Fibroblast of lung (primary cell): ENCODE data around the gene C3AR1. TPM values are rescaled to one million over a fixed set of nuclear protein-coding genes. Genes with fewer than 3 reads are reported as not detected.

Experiments
- DNase-seq, 2 donors: peaks; one replicate each; pipeline versions ENCODE4 v3.0.0 to v3.0.0-alpha.2; 2010; ENCODE audit warnings: low read depth in 2 of 2
- H2AFZ ChIP-seq: 2 replicates; pipeline ENCODE4 v1.5.1; 2012; ENCODE audit warnings: low read length, control low read depth, inconsistent platforms
- H3K27ac ChIP-seq: 2 replicates; pipeline ENCODE4 v1.5.1; 2011; ENCODE audit warnings: low read length, control low read depth; ENCODE audit not compliant: insufficient read depth
- H3K27me3 ChIP-seq: 2 replicates; pipeline ENCODE4 v1.5.1; 2011; ENCODE audit warnings: mild to moderate bottlenecking, low read length; ENCODE audit not compliant: control insufficient read depth, insufficient read depth
- H3K36me3 ChIP-seq: 2 replicates; pipeline ENCODE4 v1.5.1; 2011; ENCODE audit warnings: low read length; ENCODE audit not compliant: control insufficient read depth, insufficient read depth
- H3K4me1 ChIP-seq: 2 replicates; pipeline ENCODE4 v1.5.1; 2011; ENCODE audit warnings: low read length; ENCODE audit not compliant: control insufficient read depth, insufficient read depth; ENCODE audit errors: extremely low read depth
- H3K4me2 ChIP-seq: 2 replicates; pipeline ENCODE4 v1.5.1; 2011; ENCODE audit warnings: low read length, control low read depth; ENCODE audit not compliant: insufficient read depth; ENCODE audit errors: extremely low read depth
- H3K4me3 ChIP-seq, 4 experiments: fragments of 200-600 bp in 1 of 4; sonication (generic) in 1 of 4; replicated peaks in 1 of 4; 2 replicates each; pipeline ENCODE4 v1.5.1; 2011 to 2016; ENCODE audit warnings: low read length in 4 of 4, low read depth in 3 of 4, mild to moderate bottlenecking in 3 of 4, control low read depth in 2 of 4, inconsistent platforms in 1 of 4, mixed read lengths in 1 of 4; ENCODE audit not compliant: insufficient read depth in 1 of 4; ENCODE audit errors: control extremely low read depth in 1 of 4
- H3K79me2 ChIP-seq: 2 replicates; pipeline ENCODE4 v1.5.1; 2012; ENCODE audit warnings: mild to moderate bottlenecking, low read length, inconsistent platforms; ENCODE audit not compliant: control insufficient read depth, insufficient read depth
- H3K9ac ChIP-seq: 2 replicates; pipeline ENCODE4 v1.5.1; 2011; ENCODE audit warnings: mild to moderate bottlenecking, low read length, control low read depth; ENCODE audit not compliant: insufficient read depth
- H3K9me3 ChIP-seq: 2 replicates; pipeline ENCODE4 v1.5.1; 2012; ENCODE audit warnings: low read depth, low read length; ENCODE audit not compliant: control insufficient read depth, insufficient read depth
- H4K20me1 ChIP-seq: 2 replicates; pipeline ENCODE4 v1.5.1; 2011; ENCODE audit warnings: low read length; ENCODE audit not compliant: control insufficient read depth, insufficient read depth; ENCODE audit errors: extremely low read depth
- CTCF ChIP-seq, 2 donors: IDR thresholded peaks in 1 of 2; conservative IDR thresholded peaks in 1 of 2; 1 replicate in 1 of 2; 2 replicates in 1 of 2; pipeline ENCODE4 v1.5.1; 2011 to 2012; ENCODE audit warnings: low read length in 2 of 2, control low read depth in 1 of 2, inconsistent platforms in 1 of 2, low read depth in 1 of 2, mild to moderate bottlenecking in 1 of 2
- EZH2 ChIP-seq: IDR thresholded peaks from 2 replicates; pipeline ENCODE4 v1.5.1; 2012; ENCODE audit warnings: low read length, control low read depth, mild to moderate bottlenecking; ENCODE audit errors: missing control alignments
- polyA plus RNA-seq, 2 donors: library from polyadenylated mRNA; depleted of rRNA in 1 of 2; stranded (reverse) in 1 of 2; unstranded in 1 of 2; fragments of >200 nt; gene quantifications; 2 replicates each; pipeline ENCODE4 v1.2.1, GENCODE V29; 2011 to 2012; ENCODE audit warnings: missing spikeins in 1 of 2
- total RNA-seq: library from RNA; depleted of rRNA; stranded (reverse); fragments of >200 nt; gene quantifications from 2 replicates; pipeline ENCODE4 v1.2.1, GENCODE V29; 2014

The C3AR1 gene
- total and polyA plus RNA-seq, 2 donors (not counting 1 experiment from before 2014, with no cell fraction given) = 0.17 to 0.37 TPM

- Histone ChIP-seq H3K4me2 (peak overlapping the region; percentile 84), H3K36me3 (peaks cover 4% of the 10 kb centered on the region), H3K27me3 (no peaks in the 10 kb centered on the region), H3K79me2 (peaks cover 67% of the 10 kb centered on the region), H2AFZ (no peak overlapping the region), H4K20me1 (no peaks in the 10 kb centered on the region), H3K4me3 (peak overlapping the region in 1 of 4 experiments; percentile 93), H3K9ac (no peak overlapping the region), H3K4me1 (peaks cover 21% of the 10 kb centered on the region), H3K9me3 (no peaks in the 10 kb centered on the region), H3K27ac (no peak overlapping the region)
- TF ChIP-seq EZH2 (no peak), CTCF (conservative IDR thresholded peaks at IDR 0.05 in 1 of 2, IDR thresholded peaks at IDR 0.05 in 1 of 2; ENCODE audit: low read depth in 1 of 2, low read length in 2 of 2) (no peak)
- peak in 1 of 2 donors; percentile 41 for DNase-seq
These were observed 30.6 kb downstream of the C3AR1 start for GRCh38 chr12:8035440-8036010.

GRCh38 chr12:8034802-8035201 is 31.4 kb downstream of the C3AR1 start:
- TF ChIP-seq EZH2 (no peak), CTCF (conservative IDR thresholded peaks at IDR 0.05 in 1 of 2, IDR thresholded peaks at IDR 0.05 in 1 of 2; ENCODE audit: low read depth in 1 of 2, low read length in 2 of 2) (no peak)
- no peak overlapping the region for H3K9ac ChIP-seq

GRCh38 chr12:8033153-8034044 is 32.8 kb downstream of the C3AR1 start:
- no peak for TF ChIP-seq CTCF (conservative IDR thresholded peaks at IDR 0.05 in 1 of 2, IDR thresholded peaks at IDR 0.05 in 1 of 2; ENCODE audit: low read depth in 1 of 2, low read length in 2 of 2)
- H4K20me1 ChIP-seq = no peaks in the 10 kb centered on the region
- H3K79me2 ChIP-seq = peaks cover 53% of the 10 kb centered on the region

More at GRCh38 chr12:8034802-8035201, 31.4 kb downstream of the C3AR1 start:
- peak overlapping the region; percentile 88 to 95 (median 90) for H3K4me3 ChIP-seq
- H3K79me2 ChIP-seq = peaks cover 66% of the 10 kb centered on the region
- peak in 1 of 2 donors; percentile 15 for DNase-seq
- no peak overlapping the region for H2AFZ ChIP-seq
- peaks cover 4% of the 10 kb centered on the region for H3K36me3 ChIP-seq
- peak overlapping the region; percentile 84 for H3K4me2 ChIP-seq
- peaks cover 21% of the 10 kb centered on the region for H3K4me1 ChIP-seq
- no peaks in the 10 kb centered on the region for H4K20me1 ChIP-seq
- H3K27me3 ChIP-seq = no peaks in the 10 kb centered on the region
- H3K27ac ChIP-seq = no peak overlapping the region
- no peaks in the 10 kb centered on the region for H3K9me3 ChIP-seq

More at GRCh38 chr12:8033153-8034044, 32.8 kb downstream of the C3AR1 start:
- peak overlapping the region; percentile 88 to 95 (median 90) for H3K4me3 ChIP-seq
- peaks cover 4% of the 10 kb centered on the region for H3K36me3 ChIP-seq
- H3K9ac ChIP-seq = peak overlapping the region; percentile 95
- no peaks in the 10 kb centered on the region for H3K27me3 ChIP-seq
- peak; percentile 38 to 48 for DNase-seq
- peak overlapping the region; percentile 60 for H2AFZ ChIP-seq
- peak overlapping the region; percentile 94 for H3K27ac ChIP-seq
- H3K9me3 ChIP-seq = no peaks in the 10 kb centered on the region
- peaks cover 15% of the 10 kb centered on the region for H3K4me1 ChIP-seq
- peak overlapping the region; percentile 84 for H3K4me2 ChIP-seq
